B cell (primary cell): ENCODE measurements around the gene FLCN. TPM values are rescaled to one million over a fixed set of nuclear protein-coding genes. Genes with fewer than 3 reads are reported as not detected.

ENCODE experiments used
- ATAC-seq: fragments of 200-7000 bp; cut with Tn5 transposase; one replicate; pipeline ENCODE4 v1.10.0; 2021; ENCODE audit warnings: low read depth, mild to moderate bottlenecking, moderate number of reproducible peaks, moderate library complexity
- CTCF ChIA-PET: fragments of 350-600 bp; sonication (Branson Sonifier 250); formaldehyde crosslinking; loops from one replicate; lab custom pipeline; 2021; ENCODE audit warnings: antibody characterized with exemption, inconsistent platforms; lab: Charles Lee
- POLR2A ChIA-PET: fragments of 350-600 bp; sonication (Branson Sonifier 250); formaldehyde crosslinking; loops from one replicate; lab custom pipeline; 2021; ENCODE audit warnings: antibody characterized with exemption; lab: Charles Lee
- DNase-seq: peaks from one replicate; pipeline ENCODE4 v3.0.0; 2013
- H2AFZ ChIP-seq: 2 replicates; pipeline ENCODE4 v1.6.1; 2012; ENCODE audit warnings: mild to moderate bottlenecking, low read depth, low read length; ENCODE audit not compliant: insufficient read depth, poor library complexity, severe bottlenecking
- H3K27ac ChIP-seq, 2 donors: 1 replicate in 1 of 2; 2 replicates in 1 of 2; pipeline ENCODE4 v1.5.1; 2012 to 2013; ENCODE audit warnings: low read length in 2 of 2, mild to moderate bottlenecking in 2 of 2, moderate library complexity in 1 of 2
- H3K27me3 ChIP-seq, 4 experiments: fragments of 200-600 bp in 1 of 4; sonication (generic) in 1 of 4; replicated peaks in 1 of 4; 1 replicate in 2 of 4; 2 replicates in 2 of 4; pipeline versions ENCODE4 v1.6.1 to v1.7.0; 2013 to 2016; ENCODE audit warnings: low read length in 3 of 4, mild to moderate bottlenecking in 2 of 4, mixed read lengths in 1 of 4, moderate library complexity in 1 of 4; ENCODE audit not compliant: insufficient read depth in 4 of 4, control insufficient read depth in 3 of 4; ENCODE audit errors: control extremely low read depth in 1 of 4
- H3K36me3 ChIP-seq, 2 experiments: replicated peaks in 1 of 2; 1 replicate in 1 of 2; 2 replicates in 1 of 2; pipeline versions ENCODE4 v1.6.1 to v1.7.1; 2013; ENCODE audit warnings: low read length in 1 of 2; ENCODE audit not compliant: insufficient read depth in 2 of 2, control insufficient read depth in 1 of 2; ENCODE audit errors: control extremely low read depth in 1 of 2, extremely low read depth in 1 of 2
- H3K4me1 ChIP-seq, 2 donors: fragments of 200-600 bp in 1 of 2; sonication (generic) in 1 of 2; 1 replicate in 1 of 2; 2 replicates in 1 of 2; pipeline versions ENCODE4 v1.5.1 to v1.6.1; 2013 to 2017; ENCODE audit warnings: low read length in 2 of 2; ENCODE audit not compliant: control insufficient read depth in 2 of 2, insufficient read depth in 2 of 2
- H3K4me2 ChIP-seq: replicated peaks from 2 replicates; pipeline ENCODE3; 2012; ENCODE audit warnings: mild to moderate bottlenecking, low read depth, low read length; ENCODE audit not compliant: poor library complexity, severe bottlenecking
- H3K4me3 ChIP-seq, 5 experiments: fragments of 200-600 bp in 1 of 5; sonication (generic) in 1 of 5; 1 replicate in 3 of 5; 2 replicates in 2 of 5; pipeline versions ENCODE4 v1.5.1 to v1.7.0; 2011 to 2016; ENCODE audit warnings: low read length in 4 of 5, mild to moderate bottlenecking in 4 of 5, low read depth in 2 of 5, control low read depth in 1 of 5, moderate library complexity in 1 of 5; ENCODE audit not compliant: insufficient read depth in 1 of 5; ENCODE audit errors: control extremely low read depth in 1 of 5, extremely low read depth in 1 of 5
- H3K79me2 ChIP-seq: fragments of 200-600 bp; sonication (generic); one replicate; pipeline ENCODE4 v1.6.0; 2016; ENCODE audit warnings: low read length; ENCODE audit not compliant: control insufficient read depth, insufficient read depth
- H3K9ac ChIP-seq: fragments of 200-600 bp; sonication (generic); 2 replicates; pipeline ENCODE4 v1.6.1; 2017; ENCODE audit warnings: mild to moderate bottlenecking, low read length, moderate library complexity
- H3K9me3 ChIP-seq, 3 donors: one replicate each; pipeline versions ENCODE4 v1.6.1 to v1.7.1; 2013; ENCODE audit warnings: low read length in 2 of 3; ENCODE audit not compliant: control insufficient read depth in 2 of 3, insufficient read depth in 1 of 3; ENCODE audit errors: control extremely low read depth in 1 of 3
- H4K20me1 ChIP-seq: 2 replicates; pipeline ENCODE4 v1.6.0; 2012; ENCODE audit warnings: mild to moderate bottlenecking, low read length; ENCODE audit not compliant: insufficient read depth, control insufficient read depth, poor library complexity, severe bottlenecking
- H3K27ac Mint-ChIP-seq: one replicate; pipeline ENCODE4 v1.8.0; 2021; ENCODE audit warnings: mixed read lengths
- H3K27me3 Mint-ChIP-seq: one replicate; pipeline ENCODE4 v1.8.0; 2021; ENCODE audit warnings: mixed read lengths
- H3K4me1 Mint-ChIP-seq: one replicate; pipeline ENCODE4 v1.8.0; 2021; ENCODE audit warnings: mixed read lengths
- H3K4me3 Mint-ChIP-seq: one replicate; pipeline ENCODE4 v1.8.0; 2021; ENCODE audit warnings: mixed read lengths
- H3K9me3 Mint-ChIP-seq: one replicate; pipeline ENCODE4 v1.8.0; 2022; ENCODE audit warnings: mixed read lengths; ENCODE audit not compliant: insufficient read depth
- CTCF ChIP-seq: fragments of 200-600 bp; IDR thresholded peaks from one replicate; pipeline ENCODE4 v1.8.0; 2022; ENCODE audit warnings: antibody characterized with exemption, mild to moderate bottlenecking
- EZH2 ChIP-seq: IDR thresholded peaks from 2 replicates; pipeline ENCODE4 v1.6.1; 2012; ENCODE audit warnings: borderline replicate concordance, low read depth, mild to moderate bottlenecking, moderate library complexity, low read length; ENCODE audit not compliant: insufficient read depth, poor library complexity, severe bottlenecking
- WGBS: methylation state at CpG from one replicate; pipeline ENCODE4 v1.1.5; 2013; ENCODE audit warnings: missing lambda C conversion rate; ENCODE audit not compliant: insufficient coverage; 5-methylcytosine and 5-hydroxymethylcytosine counted together
- intact Hi-C: fragments of 100-400 bp; cut with micrococcal nuclease; formaldehyde crosslinking; loops from one replicate; pipeline ENCODE4 v1.10.0; 2022
- polyA plus RNA-seq: library from polyadenylated mRNA; depleted of rRNA; stranded (reverse); fragments of >200 nt; gene quantifications from 2 replicates; pipeline ENCODE4 v1.2.3, GENCODE V29; 2012
- total RNA-seq, 2 donors: library from RNA; stranded (reverse); fragments of 120-200 nt in 1 of 2; gene quantifications; 1 replicate in 1 of 2; 2 replicates in 1 of 2; pipeline versions ENCODE4 v1.2.3 to v1.2.4, GENCODE V29; 2013 to 2022

Gene FLCN
- total and polyA plus RNA-seq, 2 donors (not counting 1 experiment from before 2014, with no cell fraction given) = 36.6 to 128 TPM

- H4K20me1 ChIP-seq = no peaks in the 10 kb centered on the region
- H3K4me3 ChIP-seq = peak overlapping the region in 1 of 5 experiments; percentile 8
- peak; percentile 48 for DNase-seq
- Mint-ChIP-seq H3K4me1 (peaks cover 47% of the 10 kb centered on the region), H3K9me3 (no peaks in the 10 kb centered on the region), H3K27me3 (no peaks in the 10 kb centered on the region), H3K27ac (peak overlapping the region; percentile 93), H3K4me3 (peak overlapping the region; percentile 74)
- peak overlapping the region; percentile 57 to 61 for H3K27ac ChIP-seq
- H2AFZ ChIP-seq = no peak overlapping the region
- H3K36me3 ChIP-seq = peaks cover 14 to 55% of the 10 kb centered on the region in 2 experiments
- CTCF ChIA-PET = interaction anchor here (1.3 kb wide), 1 partner anchor 181 kb away, joined by 3 read pairs; no protein-coding TSS in a partner anchor
- TF ChIP-seq EZH2 (no peak), CTCF (no peak)
- no peaks in the 10 kb centered on the region for H3K79me2 ChIP-seq
- peaks cover 0 to 4% (median 0%) of the 10 kb centered on the region in 3 donors for H3K9me3 ChIP-seq
- POLR2A ChIA-PET = interaction anchor here (0.7 to 1.0 kb wide), 2 partner anchors 9 to 55 kb away, joined by 3 to 7 read pairs; partner anchors contain the start of gene FLCN
- peak; percentile 74 for ATAC-seq
- peak overlapping the region; percentile 64 for H3K4me2 ChIP-seq
- peaks cover 19 to 42% of the 10 kb centered on the region in 2 donors for H3K4me1 ChIP-seq
- H3K9ac ChIP-seq = peak overlapping the region; percentile 38
- H3K27me3 ChIP-seq = no peaks in the 10 kb centered on the region
- 10% methylated on average over 14 of the region's 15 CpGs for whole genome bisulfite sequencing
- intact Hi-C loops = loop anchor here (10.0 kb wide), 1 partner anchor 53 kb away; the partner anchor contains the start of gene FLCN
Observed at GRCh38 chr17:17181666-17182597, 55.0 kb downstream of the FLCN start.
